Endodermal cell (in vitro differentiated cells): ENCODE measurements around the gene MAPT. TPM values are rescaled to one million over a fixed set of nuclear protein-coding genes. Genes with fewer than 3 reads are reported as not detected.

Experiments
- DNase-seq: peaks from one replicate; pipeline ENCODE4 v3.0.0-alpha.2; 2017
- H3K27ac ChIP-seq: 2 replicates; pipeline ENCODE4 v1.5.1; 2013; ENCODE audit warnings: mild to moderate bottlenecking, low read depth, low read length, moderate library complexity
- H3K27me3 ChIP-seq: 2 replicates; pipeline ENCODE4 v1.6.1; 2013; ENCODE audit warnings: mild to moderate bottlenecking, low read length, moderate library complexity; ENCODE audit not compliant: insufficient read depth, control insufficient read depth, poor library complexity, severe bottlenecking
- H3K36me3 ChIP-seq: 2 replicates; pipeline ENCODE4 v1.7.0; 2013; ENCODE audit warnings: mild to moderate bottlenecking, low read length, moderate library complexity; ENCODE audit not compliant: control insufficient read depth, insufficient read depth
- H3K4me1 ChIP-seq: one replicate; pipeline ENCODE4 v1.7.0; 2013; ENCODE audit warnings: low read length; ENCODE audit not compliant: control insufficient read depth, insufficient read depth
- H3K4me3 ChIP-seq: 2 replicates; pipeline ENCODE4 v1.5.1; 2013; ENCODE audit warnings: mild to moderate bottlenecking, low read length, moderate library complexity
- H3K9ac ChIP-seq: 2 replicates; pipeline ENCODE4 v1.6.1; 2013; ENCODE audit warnings: mild to moderate bottlenecking, low read length, moderate library complexity; ENCODE audit not compliant: poor library complexity, severe bottlenecking; ENCODE audit errors: extremely low read depth
- H3K9me3 ChIP-seq: 2 replicates; pipeline ENCODE4 v1.6.1; 2013; ENCODE audit warnings: mild to moderate bottlenecking, low read length, moderate library complexity; ENCODE audit not compliant: control insufficient read depth
- H3K27ac Mint-ChIP-seq: 2 replicates; pipeline ENCODE4 v1.8.0; 2020; ENCODE audit warnings: mixed read lengths
- H3K27me3 Mint-ChIP-seq: 2 replicates; pipeline ENCODE4 v1.8.0; 2021; ENCODE audit warnings: mild to moderate bottlenecking, mixed read lengths; ENCODE audit not compliant: insufficient read depth
- H3K36me3 Mint-ChIP-seq: 2 replicates; pipeline ENCODE4 v1.8.0; 2020; ENCODE audit warnings: low read depth, mixed read lengths
- H3K4me1 Mint-ChIP-seq: 2 replicates; pipeline ENCODE4 v1.8.0; 2020; ENCODE audit warnings: mixed read lengths
- H3K4me3 Mint-ChIP-seq: 2 replicates; pipeline ENCODE4 v1.8.0; 2020; ENCODE audit warnings: mild to moderate bottlenecking, moderate library complexity, mixed read lengths
- H3K9me3 Mint-ChIP-seq: 2 replicates; pipeline ENCODE4 v1.8.0; 2020; ENCODE audit warnings: mild to moderate bottlenecking, mixed read lengths
- WGBS, 2 experiments: methylation state at CpG; one replicate each; pipeline versions ENCODE4 v1.1.5 to v1.1.7; 2013; ENCODE audit warnings: missing lambda C conversion rate in 2 of 2, mixed read lengths in 1 of 2; ENCODE audit not compliant: insufficient coverage in 1 of 2, insufficient read length in 1 of 2; 5-methylcytosine and 5-hydroxymethylcytosine counted together
- total RNA-seq, 2 donors: library from RNA; stranded (reverse); fragmentation: NEBNext Ultra II Directional in 1 of 2; extraction: Animal tissue kit (Norgen Biotek cat#: 25700) in 1 of 2; gene quantifications; 2 replicates in 1 of 2; 3 replicates in 1 of 2; pipeline ENCODE4 v1.2.1, GENCODE V29; 2021
- TF ChIP-seq, protein P1 (sequence below): fragments of 200-600 bp; sonication (generic); conservative IDR thresholded peaks from 2 replicates; pipeline ENCODE4 v1.5.0; 2021; ENCODE audit warnings: antibody characterized with exemption, mild to moderate bottlenecking

Gene MAPT
- total RNA-seq, 2 donors from 2014 or later: 0.69 to 0.73 TPM

DNA sequence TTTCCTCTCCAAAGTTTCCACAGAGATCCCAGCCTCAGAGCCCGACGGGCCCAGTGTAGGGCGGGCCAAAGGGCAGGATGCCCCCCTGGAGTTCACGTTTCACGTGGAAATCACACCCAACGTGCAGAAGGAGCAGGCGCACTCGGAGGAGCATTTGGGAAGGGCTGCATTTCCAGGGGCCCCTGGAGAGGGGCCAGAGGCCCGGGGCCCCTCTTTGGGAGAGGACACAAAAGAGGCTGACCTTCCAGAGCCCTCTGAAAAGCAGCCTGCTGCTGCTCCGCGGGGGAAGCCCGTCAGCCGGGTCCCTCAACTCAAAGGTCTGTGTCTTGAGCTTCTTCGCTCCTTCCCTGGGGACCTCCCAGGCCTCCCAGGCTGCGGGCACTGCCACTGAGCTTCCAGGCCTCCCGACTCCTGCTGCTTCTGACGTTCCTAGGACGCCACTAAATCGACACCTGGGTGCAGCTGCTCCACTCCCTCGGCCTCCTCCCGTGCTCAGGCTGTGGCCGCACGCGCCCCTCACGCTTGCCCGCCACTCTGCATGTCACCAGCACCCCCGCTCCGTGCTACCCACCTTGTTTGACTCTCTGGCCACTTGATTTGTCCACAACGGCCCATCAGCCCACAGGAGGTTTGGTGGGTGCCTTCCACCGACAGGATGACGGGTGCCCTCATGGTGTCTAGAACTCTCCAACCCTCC is 89.4 kb downstream of the MAPT start:
- Mint-ChIP-seq H3K27ac (no peak overlapping the region), H3K9me3 (no peaks in the 10 kb centered on the region), H3K27me3 (no peaks in the 10 kb centered on the region), H3K4me1 (no peaks in the 10 kb centered on the region), H3K36me3 (no peaks in the 10 kb centered on the region), H3K4me3 (no peak overlapping the region)
- Histone ChIP-seq H3K4me3 (no peak overlapping the region), H3K4me1 (no peaks in the 10 kb centered on the region), H3K27ac (no peak overlapping the region), H3K9me3 (no peaks in the 10 kb centered on the region), H3K9ac (no peak overlapping the region), H3K36me3 (no peaks in the 10 kb centered on the region), H3K27me3 (no peaks in the 10 kb centered on the region)
- TF ChIP-seq, protein P1, sequence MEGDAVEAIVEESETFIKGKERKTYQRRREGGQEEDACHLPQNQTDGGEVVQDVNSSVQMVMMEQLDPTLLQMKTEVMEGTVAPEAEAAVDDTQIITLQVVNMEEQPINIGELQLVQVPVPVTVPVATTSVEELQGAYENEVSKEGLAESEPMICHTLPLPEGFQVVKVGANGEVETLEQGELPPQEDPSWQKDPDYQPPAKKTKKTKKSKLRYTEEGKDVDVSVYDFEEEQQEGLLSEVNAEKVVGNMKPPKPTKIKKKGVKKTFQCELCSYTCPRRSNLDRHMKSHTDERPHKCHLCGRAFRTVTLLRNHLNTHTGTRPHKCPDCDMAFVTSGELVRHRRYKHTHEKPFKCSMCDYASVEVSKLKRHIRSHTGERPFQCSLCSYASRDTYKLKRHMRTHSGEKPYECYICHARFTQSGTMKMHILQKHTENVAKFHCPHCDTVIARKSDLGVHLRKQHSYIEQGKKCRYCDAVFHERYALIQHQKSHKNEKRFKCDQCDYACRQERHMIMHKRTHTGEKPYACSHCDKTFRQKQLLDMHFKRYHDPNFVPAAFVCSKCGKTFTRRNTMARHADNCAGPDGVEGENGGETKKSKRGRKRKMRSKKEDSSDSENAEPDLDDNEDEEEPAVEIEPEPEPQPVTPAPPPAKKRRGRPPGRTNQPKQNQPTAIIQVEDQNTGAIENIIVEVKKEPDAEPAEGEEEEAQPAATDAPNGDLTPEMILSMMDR: no peak
- no peak for DNase-seq
- WGBS, 2 experiments: 80 to 85% methylated on average over 15 to 31 of the region's 31 CpGs

GRCh38 chr17:45984368-45984767 is 90.0 kb downstream of the MAPT start:
- DNase-seq: no peak
- Histone ChIP-seq H3K4me3 (no peak overlapping the region), H3K9ac (no peak overlapping the region), H3K4me1 (no peaks in the 10 kb centered on the region), H3K27me3 (no peaks in the 10 kb centered on the region), H3K9me3 (no peaks in the 10 kb centered on the region), H3K27ac (no peak overlapping the region), H3K36me3 (no peaks in the 10 kb centered on the region)
- H3K27me3 Mint-ChIP-seq: no peaks in the 10 kb centered on the region
- WGBS, 2 experiments: 93 to 95% methylated on average over 5 of the region's 5 CpGs
- H3K36me3 Mint-ChIP-seq: no peaks in the 10 kb centered on the region
- no peaks in the 10 kb centered on the region for H3K4me1 Mint-ChIP-seq
- TF ChIP-seq, protein P1: no peak
- H3K4me3 Mint-ChIP-seq: no peak overlapping the region
- no peaks in the 10 kb centered on the region for H3K9me3 Mint-ChIP-seq
- no peak overlapping the region for H3K27ac Mint-ChIP-seq

DNA sequence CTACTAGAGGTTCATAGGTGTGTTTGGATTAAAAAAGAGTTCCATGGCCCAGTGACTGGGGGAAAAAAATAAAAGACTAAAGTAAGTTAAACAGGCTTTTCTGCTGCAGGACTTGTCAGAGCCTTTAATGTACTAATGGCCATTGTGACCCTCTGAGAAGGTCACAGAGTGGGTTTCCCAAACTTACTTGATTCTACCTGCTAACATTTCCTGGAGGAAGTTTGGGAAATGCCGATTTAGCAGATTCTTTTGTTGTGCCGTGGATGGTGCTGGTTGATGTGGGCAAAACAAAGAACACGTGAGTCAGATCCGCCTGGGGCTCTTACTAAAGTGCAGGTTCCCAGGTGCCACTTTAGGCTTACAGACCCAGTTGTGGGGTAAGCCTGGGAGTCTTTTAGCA is 91.1 kb downstream of the MAPT start:
- no peaks in the 10 kb centered on the region for H3K9me3 Mint-ChIP-seq
- H3K27ac ChIP-seq: no peak overlapping the region
- no peaks in the 10 kb centered on the region for H3K36me3 Mint-ChIP-seq
- H3K4me1 Mint-ChIP-seq: no peaks in the 10 kb centered on the region
- no peak overlapping the region for H3K4me3 ChIP-seq
- no peak overlapping the region for H3K4me3 Mint-ChIP-seq
- no peaks in the 10 kb centered on the region for H3K27me3 Mint-ChIP-seq
- H3K9me3 ChIP-seq: no peaks in the 10 kb centered on the region
- 91 to 100% methylated on average over 4 of the region's 4 CpGs for WGBS, 2 experiments
- no peak for DNase-seq
- H3K36me3 ChIP-seq: no peaks in the 10 kb centered on the region
- H3K9ac ChIP-seq: no peak overlapping the region
- TF ChIP-seq, protein P1: no peak
- H3K27ac Mint-ChIP-seq: no peak overlapping the region
- no peaks in the 10 kb centered on the region for H3K27me3 ChIP-seq
- no peaks in the 10 kb centered on the region for H3K4me1 ChIP-seq
